Activated naive CD4-positive, alpha-beta T cell treated with anti-CD3 and anti-CD28 coated beads, Interleukin-2, amount 50 U/mL, for 16 hours (primary cell): Measurements from ENCODE around the gene ELF5.

Experiments used
- DNase-seq: peaks from one replicate; pipeline ENCODE4 v3.0.0-alpha.2; 2020

Gene ELF5

GRCh38 chr11:34488855-34489557, 24.6 kb downstream of the ELF5 start:
- no peak for DNase-seq

GRCh38 chr11:34487430-34487829, 26.2 kb downstream of the ELF5 start:
- DNase-seq = no peak

GRCh38 chr11:34483106-34483874, 30.3 kb downstream of the ELF5 start:
- DNase-seq = no peak

GRCh38 chr11:34481307-34481706, 32.3 kb downstream of the ELF5 start:
- no peak for DNase-seq

- no peak for DNase-seq
Measured at GRCh38 chr11:34480314-34480713, 33.3 kb downstream of the ELF5 start.

GRCh38 chr11:34478845-34479663, 34.5 kb downstream of the ELF5 start:
- no peak for DNase-seq

GRCh38 chr11:34476849-34477248, 36.7 kb downstream of the ELF5 start:
- no peak for DNase-seq

GRCh38 chr11:34475656-34476055, 37.9 kb downstream of the ELF5 start:
- no peak for DNase-seq

- DNase-seq = no peak
Measured at GRCh38 chr11:34473603-34474169, 39.9 kb downstream of the ELF5 start.

GRCh38 chr11:34468209-34468841, 45.3 kb downstream of the ELF5 start:
- peak; percentile 48 for DNase-seq

- DNase-seq = no peak
Measured at GRCh38 chr11:34466802-34467488, 46.6 kb downstream of the ELF5 start.

- no peak for DNase-seq
Measured at GRCh38 chr11:34464591-34465051, 49.0 kb downstream of the ELF5 start.

GRCh38 chr11:34461215-34461614, 52.4 kb downstream of the ELF5 start:
- DNase-seq = no peak

GRCh38 chr11:34460278-34460677, 53.3 kb downstream of the ELF5 start:
- DNase-seq = no peak

- no peak for DNase-seq
Measured at GRCh38 chr11:34459507-34460162, 54.0 kb downstream of the ELF5 start.

- DNase-seq = no peak
Measured at GRCh38 chr11:34458525-34458924, 55.1 kb downstream of the ELF5 start.

- no peak for DNase-seq
Measured at GRCh38 chr11:34457607-34458006, 56.0 kb downstream of the ELF5 start.

GRCh38 chr11:34454308-34455032, 59.1 kb downstream of the ELF5 start:
- no peak for DNase-seq

- no peak for DNase-seq
Measured at GRCh38 chr11:34451053-34451452, 62.5 kb downstream of the ELF5 start.

GRCh38 chr11:34449013-34449412, 64.6 kb downstream of the ELF5 start:
- DNase-seq = no peak
